Upper lobe of left lung (tissue), 6 donors: ENCODE results near the gene EPM2AIP1. TPM values are rescaled to one million over a fixed set of nuclear protein-coding genes. Genes with fewer than 3 reads are reported as not detected.
"Not testable (repeated sequence)": the region's sequence is repeated elsewhere in the genome, so short reads cannot be mapped to it uniquely, and the experiment has no call there.

Experiments
- ATAC-seq, 2 donors: fragments of 200-7000 bp; cut with Tn5 transposase; one replicate each; pipeline ENCODE4 v1.9.1; 2022; ENCODE audit warnings: mild to moderate bottlenecking in 2 of 2, moderate library complexity in 2 of 2; ENCODE audit not compliant: low FRiP score in 2 of 2
- DNase-seq, 2 donors: peaks; one replicate each; pipeline ENCODE4 v3.0.0-alpha.2; 2019 to 2020
- H3K27ac ChIP-seq, 4 donors: fragments of 200-600 bp; sonication (generic); one replicate each; pipeline ENCODE4 v1.5.1; 2016 to 2019
- H3K27me3 ChIP-seq, 4 donors: fragments of 200-600 bp; sonication (generic); one replicate each; pipeline ENCODE4 v1.5.1; 2017 to 2019
- H3K36me3 ChIP-seq, 4 donors: fragments of 200-600 bp; sonication (generic); one replicate each; pipeline ENCODE4 v1.5.1; 2016 to 2019
- H3K4me1 ChIP-seq, 4 donors: fragments of 200-600 bp; sonication (generic); one replicate each; pipeline ENCODE4 v1.5.1; 2018 to 2019
- H3K4me3 ChIP-seq, 4 donors: fragments of 200-600 bp; sonication (generic); one replicate each; pipeline ENCODE4 v1.5.1; 2017 to 2019; ENCODE audit warnings: mild to moderate bottlenecking in 2 of 4, moderate library complexity in 1 of 4
- H3K9me3 ChIP-seq, 4 donors: fragments of 200-600 bp; sonication (generic); one replicate each; pipeline ENCODE4 v1.5.1; 2018 to 2019
- CTCF ChIP-seq, 6 experiments: fragments of 450-650 bp in 4 of 6; fragments of 200-600 bp in 2 of 6; sonication (generic) in 2 of 6; IDR thresholded peaks; one replicate each; pipeline ENCODE4 v1.5.1; 2016 to 2019; ENCODE audit warnings: antibody characterized with exemption in 6 of 6
- EP300 ChIP-seq, 4 donors: sonication (generic); formaldehyde crosslinking; IDR thresholded peaks; one replicate each; pipeline ENCODE4 v1.5.1; 2017; ENCODE audit warnings: antibody characterized with exemption in 4 of 4, control low read depth in 2 of 4
- POLR2A ChIP-seq, 4 donors: fragments of 450-650 bp; IDR thresholded peaks; one replicate each; pipeline ENCODE4 v1.5.1; 2016 to 2017; ENCODE audit warnings: antibody characterized with exemption in 4 of 4, mild to moderate bottlenecking in 2 of 4
- POLR2AphosphoS5 ChIP-seq, 2 donors: sonication (generic); formaldehyde crosslinking; IDR thresholded peaks; one replicate each; pipeline ENCODE4 v1.5.1; 2017; ENCODE audit warnings: antibody characterized with exemption in 2 of 2
- WGBS, 2 donors: methylation state at CpG; one replicate each; pipeline ENCODE4 v1.1.5; 2017 to 2018; 5-methylcytosine and 5-hydroxymethylcytosine counted together
- total RNA-seq, 6 donors: library from RNA; depleted of rRNA in 4 of 6; stranded (reverse); fragments of >200 nt in 4 of 6; gene quantifications; one replicate each; pipeline versions ENCODE4 v1.1.0 to v1.2.1, GENCODE V29; 2016 to 2021
- donor health status: DM: no; HTN: no; CAD: no; lungs with moderate emphysema.
- donor health status: DM: no; HTN: yes; CAD: no; lungs with severe emphysema.

The EPM2AIP1 gene
- total RNA-seq, 6 donors from 2014 or later: 12.5 to 44.0 (median 18.1) TPM

DNA sequence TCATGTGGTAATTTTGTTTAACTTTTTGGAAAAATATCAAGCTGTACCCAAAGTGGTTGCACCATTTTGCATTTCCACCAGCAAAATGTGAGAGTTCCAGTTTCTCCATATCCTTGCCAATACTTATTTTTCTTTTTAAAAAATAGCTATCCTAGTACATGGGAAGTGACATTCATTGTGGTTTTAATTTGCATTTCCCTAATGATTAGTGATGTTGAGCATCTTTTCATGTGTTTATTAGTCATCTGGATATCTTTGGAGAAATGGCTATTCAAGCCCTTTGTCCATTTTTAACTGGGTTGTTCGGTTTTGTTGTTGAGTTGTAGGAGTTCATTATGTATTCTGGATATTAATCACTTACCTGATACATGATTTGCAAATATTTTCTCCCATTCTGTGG, 28.6 kb downstream of the EPM2AIP1 start:
- WGBS, 2 donors: 93 to 95% methylated on average over 1 of the region's 1 CpG
- TF ChIP-seq EP300 (IDR thresholded peaks at IDR 0.05) (no peak), POLR2AphosphoS5 (IDR thresholded peaks at IDR 0.05) (no peak), CTCF (IDR thresholded peaks at IDR 0.05) (no peak), POLR2A (IDR thresholded peaks at IDR 0.05) (no peak)
- no peak overlapping the region for H3K27ac ChIP-seq

DNA sequence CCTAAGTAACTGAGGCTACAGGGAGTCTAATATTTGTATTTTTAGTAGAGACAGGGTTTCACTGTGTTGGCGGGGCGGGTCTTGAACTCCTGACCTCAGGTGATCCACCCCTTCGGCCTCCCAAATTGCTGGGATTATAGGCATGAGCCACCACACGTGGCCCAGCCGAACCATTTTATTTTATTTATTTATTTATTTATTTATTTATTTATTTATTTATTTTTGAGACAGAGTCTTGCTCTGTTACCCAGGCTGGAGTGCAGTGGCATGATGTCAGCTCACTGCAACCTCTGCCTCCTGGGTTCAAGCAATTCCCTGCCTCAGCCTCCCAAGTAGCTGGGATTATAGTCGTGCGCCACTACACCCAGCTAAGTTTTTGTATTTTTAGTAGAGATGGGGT, 29.9 kb downstream of the EPM2AIP1 start:
- not testable (repeated sequence) for ATAC-seq, H3K36me3 ChIP-seq, H3K4me3 ChIP-seq, H3K9me3 ChIP-seq, DNase-seq, H3K27ac ChIP-seq, H3K27me3 ChIP-seq
- WGBS, 2 donors: 98 to 99% methylated on average over 7 of the region's 7 CpGs
- peaks cover 4 to 19% (median 8%) of the 10 kb centered on the region in 4 donors for H3K4me1 ChIP-seq

More for the DNA sequence above, 28.6 kb downstream of the EPM2AIP1 start:
- no peak for DNase-seq
- Histone ChIP-seq H3K4me1 (peaks cover 1 to 13% (median 4%) of the 10 kb centered on the region in 4 donors), H3K27me3 (no peaks in the 10 kb centered on the region), H3K4me3 (no peak overlapping the region), H3K36me3 (no peaks in the 10 kb centered on the region), H3K9me3 (no peaks in the 10 kb centered on the region)
- no peak for ATAC-seq

GRCh38 chr3:36960502-36960901, 32.4 kb downstream of the EPM2AIP1 start:
- ATAC-seq (no peak), DNase-seq (no peak)
- H3K27ac ChIP-seq: no peak overlapping the region
- H3K27me3 ChIP-seq: no peaks in the 10 kb centered on the region
- H3K9me3 ChIP-seq: no peaks in the 10 kb centered on the region
- H3K4me1 ChIP-seq: peaks cover 4 to 19% (median 8%) of the 10 kb centered on the region in 4 donors
- TF ChIP-seq POLR2AphosphoS5 (IDR thresholded peaks at IDR 0.05): no peak
- TF ChIP-seq EP300 (IDR thresholded peaks at IDR 0.05): no peak
- TF ChIP-seq CTCF (IDR thresholded peaks at IDR 0.05): no peak
- TF ChIP-seq POLR2A (IDR thresholded peaks at IDR 0.05): no peak
- WGBS, 2 donors: 80 to 83% methylated on average over 4 of the region's 4 CpGs
- H3K4me3 ChIP-seq: no peak overlapping the region
- H3K36me3 ChIP-seq: no peaks in the 10 kb centered on the region

DNA sequence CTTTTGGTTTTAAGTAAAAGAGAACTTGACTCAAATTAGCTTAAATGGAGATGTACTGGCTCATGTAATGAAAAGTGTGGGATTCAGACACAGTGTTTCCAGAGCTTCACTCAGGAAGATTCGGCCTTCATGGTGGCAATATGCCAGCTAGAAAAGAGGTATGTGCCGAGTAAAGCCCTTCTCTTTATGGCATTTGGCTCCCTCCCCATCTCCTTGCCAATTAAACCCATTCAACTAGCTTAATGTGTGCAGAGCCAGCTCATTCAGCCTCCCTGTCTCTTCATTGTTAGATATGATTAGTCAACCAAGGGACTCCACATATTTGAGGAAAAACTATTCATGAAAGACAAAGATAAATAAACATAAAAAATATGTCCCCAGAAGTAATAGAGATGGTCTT, 33.1 kb downstream of the EPM2AIP1 start:
- Histone ChIP-seq H3K27ac (peak overlapping the region in 1 of 4 donors; percentile 4), H3K36me3 (no peaks in the 10 kb centered on the region), H3K27me3 (no peaks in the 10 kb centered on the region), H3K4me1 (peaks cover 4 to 15% (median 8%) of the 10 kb centered on the region in 4 donors), H3K9me3 (no peaks in the 10 kb centered on the region), H3K4me3 (no peak overlapping the region)
- TF ChIP-seq POLR2A (IDR thresholded peaks at IDR 0.05): no peak
- TF ChIP-seq EP300 (IDR thresholded peaks at IDR 0.05): no peak
- TF ChIP-seq POLR2AphosphoS5 (IDR thresholded peaks at IDR 0.05): no peak
- TF ChIP-seq CTCF (IDR thresholded peaks at IDR 0.05): no peak
- 46% methylated on average over 2 of the region's 2 CpGs for WGBS, 2 donors
- DNase-seq (no peak), ATAC-seq (no peak)

GRCh38 chr3:36957862-36958686, 34.9 kb downstream of the EPM2AIP1 start:
- TF ChIP-seq POLR2AphosphoS5 (IDR thresholded peaks at IDR 0.05) (no peak), CTCF (IDR thresholded peaks at IDR 0.05) (no peak)
- ATAC-seq (peak in 1 of 2 donors; percentile 78), DNase-seq (no peak)
- no peak overlapping the region for H3K4me3 ChIP-seq
- H3K36me3 ChIP-seq: no peaks in the 10 kb centered on the region
- peak overlapping the region in 2 of 4 donors; percentile 14 to 48 for H3K27ac ChIP-seq
- H3K9me3 ChIP-seq: no peaks in the 10 kb centered on the region
- WGBS, 2 donors: 39 to 44% methylated on average over 3 of the region's 3 CpGs
- no peaks in the 10 kb centered on the region for H3K27me3 ChIP-seq
- peaks cover 4 to 13% (median 8%) of the 10 kb centered on the region in 4 donors for H3K4me1 ChIP-seq
